K562 (cell line): ENCODE measurements around the gene CARM1. TPM values are rescaled to one million over a fixed set of nuclear protein-coding genes. Genes with fewer than 3 reads are reported as not detected.

ENCODE experiments used
- ARID3A ChIP-seq: IDR thresholded peaks from 2 replicates; pipeline ENCODE4 v1.6.1; 2012; ENCODE audit warnings: low read depth, low read length, improper control_type of control experiment, borderline replicate concordance
- BHLHE40 ChIP-seq: IDR thresholded peaks from 2 replicates; pipeline ENCODE4 v1.6.1; 2011; ENCODE audit warnings: low read length, improper control_type of control experiment
- CTCF ChIP-seq, 3 experiments: IDR thresholded peaks in 2 of 3; conservative IDR thresholded peaks in 1 of 3; 2 replicates each; pipeline ENCODE4 v1.5.1; 2011 to 2012; ENCODE audit warnings: low read length in 3 of 3, mild to moderate bottlenecking in 3 of 3, control low read depth in 2 of 3, improper control_type of control experiment in 1 of 3, inconsistent platforms in 1 of 3, low read depth in 1 of 3, mixed read lengths in 1 of 3, moderate library complexity in 1 of 3; ENCODE audit not compliant: insufficient read depth in 2 of 3
- HLTF ChIP-seq: fragments of 450-650 bp; IDR thresholded peaks from 2 replicates; pipeline ENCODE4 v1.6.1; 2016
- JUND ChIP-seq, 2 experiments: IDR thresholded peaks; 2 replicates in 1 of 2; 3 replicates in 1 of 2; pipeline ENCODE4 v1.6.1; 2011; ENCODE audit warnings: borderline replicate concordance in 2 of 2, low read depth in 2 of 2, low read length in 2 of 2, improper control_type of control experiment in 1 of 2, missing biosample characterization in 1 of 2, missing genetic modification characterization in 1 of 2, missing genetic modification reagents in 1 of 2
- LCOR ChIP-seq: sonication (generic); formaldehyde crosslinking; IDR thresholded peaks from 2 replicates; pipeline ENCODE4 v1.8.0; 2022; ENCODE audit warnings: mild to moderate bottlenecking, missing genetic modification reagents
- NELFE ChIP-seq: IDR thresholded peaks from 2 replicates; pipeline ENCODE4 v1.6.1; 2011; ENCODE audit warnings: mild to moderate bottlenecking; ENCODE audit not compliant: insufficient read depth, insufficient read length
- NFATC3 ChIP-seq: fragments of 450-650 bp; IDR thresholded peaks from 2 replicates; pipeline ENCODE4 v1.6.1; 2017; ENCODE audit warnings: mild to moderate bottlenecking
- PHF8 ChIP-seq: fragments of 200-600 bp; sonication (generic); IDR thresholded peaks from 2 replicates; pipeline ENCODE4 v1.6.1; 2012; ENCODE audit warnings: mixed run types, mild to moderate bottlenecking, inconsistent platforms, low read length, moderate library complexity, borderline replicate concordance
- SMARCA4 ChIP-seq: fragments of 450-650 bp; IDR thresholded peaks from 2 replicates; pipeline ENCODE4 v1.6.1; 2016
- STAG1 ChIP-seq: sonication (generic); formaldehyde crosslinking; IDR thresholded peaks from 2 replicates; pipeline ENCODE4 v1.5.0; 2020; ENCODE audit warnings: missing genetic modification reagents, borderline replicate concordance
- TFAP4 ChIP-seq: sonication (generic); formaldehyde crosslinking; IDR thresholded peaks from 2 replicates; pipeline ENCODE4 v1.8.0; 2022; ENCODE audit warnings: missing genetic modification reagents, mild to moderate bottlenecking, moderate library complexity, borderline replicate concordance
- THRB ChIP-seq: fragments of 450-650 bp; formaldehyde crosslinking; conservative IDR thresholded peaks from 2 replicates; pipeline ENCODE4 v1.4.0; 2022; ENCODE audit warnings: mild to moderate bottlenecking, missing genetic modification characterization
- U2AF1 ChIP-seq: fragments of 200-400 bp; formaldehyde crosslinking; optimal IDR thresholded peaks from 2 replicates; pipeline ENCODE3; 2017; ENCODE audit warnings: mild to moderate bottlenecking, low read depth, low read length, moderate library complexity
- VEZF1 ChIP-seq: fragments of 200-800 bp; sonication (Bioruptor generic); IDR thresholded peaks from 2 replicates; pipeline ENCODE4 v1.6.1; 2017; ENCODE audit warnings: missing genetic modification characterization, missing compliant biosample characterization
- YY1 ChIP-seq, 3 experiments: IDR thresholded peaks; 2 replicates each; pipeline ENCODE4 v1.6.1; 2011; ENCODE audit warnings: low read length in 2 of 3, mild to moderate bottlenecking in 2 of 3, moderate library complexity in 2 of 3, borderline replicate concordance in 1 of 3, control low read depth in 1 of 3, low read depth in 1 of 3; ENCODE audit not compliant: insufficient read depth in 3 of 3, insufficient replicate concordance in 2 of 3, control insufficient read depth in 1 of 3, insufficient read length in 1 of 3; ENCODE audit errors: extremely low read depth in 1 of 3
- ZFP36 ChIP-seq: fragments of 150-350 bp; IDR thresholded peaks from 2 replicates; pipeline ENCODE4 v1.6.1; 2018; ENCODE audit warnings: low read length, low read depth; ENCODE audit not compliant: partially characterized antibody
- ZSCAN29 ChIP-seq: fragments of 450-650 bp; IDR thresholded peaks from 2 replicates; pipeline ENCODE4 v1.6.1; 2017
- ZSCAN32 ChIP-seq: fragments of 450-650 bp; formaldehyde crosslinking; IDR thresholded peaks from 2 replicates; pipeline ENCODE4 v1.4.0; 2020; ENCODE audit warnings: mild to moderate bottlenecking, moderate library complexity
- polyA plus RNA-seq, 8 experiments: library from polyadenylated mRNA; depleted of rRNA in 4 of 8; stranded (reverse) in 5 of 8; unstranded in 3 of 8; fragments of >200 nt; fragmentation: Nextera tagmentation in 2 of 8; fragmentation: Illumina TruSeq in 1 of 8; extraction: Ambion mirVana in 2 of 8; extraction: Trizol in 1 of 8; gene quantifications; 2 replicates each; pipeline versions ENCODE4 v1.2.1 to v1.2.3, GENCODE V29; 2011 to 2014; ENCODE audit warnings: inconsistent platforms in 1 of 8, missing spikeins in 1 of 8
- total RNA-seq, 7 experiments: library from RNA; depleted of rRNA in 6 of 7; stranded (reverse); fragments of >200 nt in 6 of 7; fragmentation: Illumina TruSeq in 2 of 7; extraction: Trizol in 2 of 7; gene quantifications; 2 replicates each; pipeline versions ENCODE4 v1.2.1 to v1.2.3, GENCODE V29; 2011 to 2021; ENCODE audit warnings: low replicate concordance in 1 of 7

Gene CARM1
- total and polyA plus RNA-seq, 9 of the 15 experiments (the other 6 are each of a cell fraction or from before 2014, with no cell fraction given) = 0.36 to 86.0 (median 29.7) TPM

DNA sequence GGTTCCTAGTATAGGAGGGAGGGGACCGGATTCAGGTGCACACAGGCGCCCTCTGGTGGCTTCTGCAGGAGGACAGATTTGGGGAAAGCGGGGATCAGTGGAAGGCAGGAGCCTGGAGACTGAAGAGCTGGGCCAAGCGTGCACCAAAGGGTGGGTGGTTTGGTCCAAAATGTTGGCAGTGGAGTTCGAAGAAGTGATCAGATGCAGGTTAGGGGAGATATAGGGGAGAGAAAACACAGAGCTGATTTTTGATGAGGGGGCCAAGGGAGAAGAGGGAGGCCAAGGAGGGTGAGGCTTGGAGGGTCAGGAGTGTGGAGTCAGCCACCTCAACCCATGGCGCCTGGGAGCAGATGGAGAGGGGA is 6.8 kb upstream of the CARM1 start (continued):
- 0 out of 2 replicates have a peak, but pooled peaks have one; percentile 25 for TF ChIP-seq ARID3A
- no peak for TF ChIP-seq ZFP36
- peak; percentile 34; the same call in 1 of the 2 replicates for TF ChIP-seq PHF8
- TF ChIP-seq JUND (IDR thresholded peaks at IDR 0.05; ENCODE audit: borderline replicate concordance, low read depth, low read length) = peak; percentile 54; the same call in 1 of the 2 replicates
- TF ChIP-seq JUND (tag; IDR thresholded peaks at IDR 0.05; ENCODE audit: borderline replicate concordance, low read depth, low read length) = no peak; the same call in 2 of the 3 replicates
- TF ChIP-seq STAG1 = peak; percentile 32; the same call in 1 of the 2 replicates
- TF ChIP-seq ZSCAN32 (CRISPR knock-in tag) = no peak
- no peak for TF ChIP-seq NELFE
- no peak; the same call in 1 of the 2 replicates for TF ChIP-seq SMARCA4
- peak in 1 of 3 experiments; percentile 17 for TF ChIP-seq YY1 (IDR thresholded peaks at IDR 0.05; ENCODE audit: borderline replicate concordance in 1 of 3, control insufficient read depth in 1 of 3, extremely low read depth in 1 of 3, insufficient read depth in 3 of 3, insufficient read length in 1 of 3, insufficient replicate concordance in 2 of 3, low read depth in 1 of 3, low read length in 2 of 3)
- peak; percentile 42; the same call in 1 of the 2 replicates for TF ChIP-seq TFAP4 (CRISPR knock-in tag)
- TF ChIP-seq VEZF1 (CRISPR knock-in tag) = peak; percentile 61; the same call in 1 of the 2 replicates
- TF ChIP-seq THRB (CRISPR knock-in tag) = 0 out of 2 replicates have a peak, but pooled peaks have one; percentile 72
- peak; percentile 43; the same call in 1 of the 2 replicates for TF ChIP-seq BHLHE40
- TF ChIP-seq U2AF1 = no peak
- TF ChIP-seq NFATC3 = peak; percentile 25; the same call in 1 of the 2 replicates
- TF ChIP-seq LCOR (CRISPR knock-in tag) = 0 out of 2 replicates have a peak, but pooled peaks have one; percentile 72
- TF ChIP-seq HLTF = 0 out of 2 replicates have a peak, but pooled peaks have one; percentile 12
- TF ChIP-seq ZSCAN29 = no peak
- TF ChIP-seq CTCF (IDR thresholded peaks at IDR 0.05 in 2 of 3, conservative IDR thresholded peaks at IDR 0.05 in 1 of 3; ENCODE audit: insufficient read depth in 2 of 3, low read depth in 1 of 3, low read length in 3 of 3) = peak; percentile 88 to 97 (median 93)
